ENCODE data around the gene TMED6. TPM values are rescaled to one million over a fixed set of nuclear protein-coding genes. Genes with fewer than 3 reads are reported as not detected.

The TMED6 gene
- total and polyA plus RNA-seq, 2 experiments from 2014 or later = 0.29 TPM; not detected in 1

DNA sequence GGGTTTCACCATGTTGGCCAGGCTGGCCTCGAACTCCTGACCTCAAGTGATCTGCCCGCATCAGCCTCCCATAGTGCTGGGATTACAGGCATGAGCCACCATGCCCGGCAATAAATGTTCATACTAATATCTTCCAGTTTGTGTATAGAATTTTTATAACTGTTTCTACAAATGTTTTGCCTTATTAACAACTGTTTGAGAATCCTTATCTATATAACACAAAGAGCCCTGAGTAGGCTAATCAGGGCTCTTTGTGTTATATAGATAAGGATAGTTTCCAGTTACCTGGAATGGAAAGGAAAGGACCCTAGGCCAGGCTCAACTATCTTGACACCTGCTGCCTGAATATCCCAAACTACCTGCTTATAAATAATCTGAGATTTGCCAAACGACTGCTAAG lies 17.3 kb upstream of the TMED6 start (continued):
- no peak for TF ChIP-seq ZNF114 (CRISPR knock-in tag; IDR thresholded peaks at IDR 0.05)

DNA sequence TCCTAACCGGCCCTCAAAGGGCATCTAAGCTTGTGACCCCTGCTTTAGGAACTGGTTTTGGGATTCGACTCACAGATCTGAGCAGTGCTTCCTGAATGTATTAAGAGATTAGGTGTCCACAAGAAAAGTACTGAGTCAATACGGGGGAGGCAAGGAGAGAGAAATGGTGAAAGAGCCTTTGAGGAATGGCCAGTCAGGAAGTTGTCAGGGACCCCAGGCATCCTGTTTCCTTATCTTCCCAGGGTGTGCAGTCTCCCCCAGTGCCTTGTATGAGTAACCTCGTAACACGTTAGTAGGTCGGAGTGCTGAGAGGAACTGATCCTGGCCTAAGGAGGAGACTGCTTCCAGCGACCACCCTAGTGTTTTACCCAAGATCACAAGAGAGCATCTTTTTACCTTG lies 16.4 kb upstream of the TMED6 start:
- Histone ChIP-seq H3K4me3 (no peak overlapping the region), H3K27ac (ENCODE audit: low read depth) (no peak overlapping the region), H2AFZ (no peak overlapping the region), H4K20me1 (replicated peaks; ENCODE audit: insufficient read depth) (peaks cover 7% of the 10 kb centered on the region), H3K27me3 (ENCODE audit: insufficient read depth) (no peaks in the 10 kb centered on the region), H3K36me3 (ENCODE audit: insufficient read depth) (peaks cover 64% of the 10 kb centered on the region), H3K9me2 (ENCODE audit: insufficient read depth) (no peaks in the 10 kb centered on the region), H3K79me2 (replicated peaks; ENCODE audit: insufficient read depth) (no peaks in the 10 kb centered on the region), H3F3A (replicated peaks; ENCODE audit: low read depth) (0 out of 2 replicates have a peak, but pooled peaks cover 11% of the 10 kb centered on the region), H3K4me2 (no peak overlapping the region), H3K4me1 (ENCODE audit: insufficient read depth) (no peaks in the 10 kb centered on the region)
- Mint-ChIP-seq H3K9me3 (no peaks in the 10 kb centered on the region), H3K36me3 (ENCODE audit: low read depth) (peaks cover 56% of the 10 kb centered on the region), H3K4me1 (no peaks in the 10 kb centered on the region), H3K27ac (no peak overlapping the region), H3K4me3 (no peak overlapping the region), H3K27me3 (ENCODE audit: insufficient read depth, low read depth, poor library complexity) (peaks cover 2% of the 10 kb centered on the region)
- DNase-seq (ENCODE audit: low spot score) = no peak
- ATAC-seq = no peak
- TF ChIP-seq NANOG (IDR thresholded peaks at IDR 0.05; ENCODE audit: borderline replicate concordance) = no peak
- TF ChIP-seq, protein P1, sequence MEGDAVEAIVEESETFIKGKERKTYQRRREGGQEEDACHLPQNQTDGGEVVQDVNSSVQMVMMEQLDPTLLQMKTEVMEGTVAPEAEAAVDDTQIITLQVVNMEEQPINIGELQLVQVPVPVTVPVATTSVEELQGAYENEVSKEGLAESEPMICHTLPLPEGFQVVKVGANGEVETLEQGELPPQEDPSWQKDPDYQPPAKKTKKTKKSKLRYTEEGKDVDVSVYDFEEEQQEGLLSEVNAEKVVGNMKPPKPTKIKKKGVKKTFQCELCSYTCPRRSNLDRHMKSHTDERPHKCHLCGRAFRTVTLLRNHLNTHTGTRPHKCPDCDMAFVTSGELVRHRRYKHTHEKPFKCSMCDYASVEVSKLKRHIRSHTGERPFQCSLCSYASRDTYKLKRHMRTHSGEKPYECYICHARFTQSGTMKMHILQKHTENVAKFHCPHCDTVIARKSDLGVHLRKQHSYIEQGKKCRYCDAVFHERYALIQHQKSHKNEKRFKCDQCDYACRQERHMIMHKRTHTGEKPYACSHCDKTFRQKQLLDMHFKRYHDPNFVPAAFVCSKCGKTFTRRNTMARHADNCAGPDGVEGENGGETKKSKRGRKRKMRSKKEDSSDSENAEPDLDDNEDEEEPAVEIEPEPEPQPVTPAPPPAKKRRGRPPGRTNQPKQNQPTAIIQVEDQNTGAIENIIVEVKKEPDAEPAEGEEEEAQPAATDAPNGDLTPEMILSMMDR (conservative IDR thresholded peaks at IDR 0.05; ENCODE audit: low read depth in 2 of 2) = no peak
- TF ChIP-seq EZH2 (IDR thresholded peaks at IDR 0.05; ENCODE audit: low read depth, unreplicated experiment) = no peak
- TF ChIP-seq JUNB (IDR thresholded peaks at IDR 0.05; ENCODE audit: unreplicated experiment) = no peak
- TF ChIP-seq, protein P2, sequence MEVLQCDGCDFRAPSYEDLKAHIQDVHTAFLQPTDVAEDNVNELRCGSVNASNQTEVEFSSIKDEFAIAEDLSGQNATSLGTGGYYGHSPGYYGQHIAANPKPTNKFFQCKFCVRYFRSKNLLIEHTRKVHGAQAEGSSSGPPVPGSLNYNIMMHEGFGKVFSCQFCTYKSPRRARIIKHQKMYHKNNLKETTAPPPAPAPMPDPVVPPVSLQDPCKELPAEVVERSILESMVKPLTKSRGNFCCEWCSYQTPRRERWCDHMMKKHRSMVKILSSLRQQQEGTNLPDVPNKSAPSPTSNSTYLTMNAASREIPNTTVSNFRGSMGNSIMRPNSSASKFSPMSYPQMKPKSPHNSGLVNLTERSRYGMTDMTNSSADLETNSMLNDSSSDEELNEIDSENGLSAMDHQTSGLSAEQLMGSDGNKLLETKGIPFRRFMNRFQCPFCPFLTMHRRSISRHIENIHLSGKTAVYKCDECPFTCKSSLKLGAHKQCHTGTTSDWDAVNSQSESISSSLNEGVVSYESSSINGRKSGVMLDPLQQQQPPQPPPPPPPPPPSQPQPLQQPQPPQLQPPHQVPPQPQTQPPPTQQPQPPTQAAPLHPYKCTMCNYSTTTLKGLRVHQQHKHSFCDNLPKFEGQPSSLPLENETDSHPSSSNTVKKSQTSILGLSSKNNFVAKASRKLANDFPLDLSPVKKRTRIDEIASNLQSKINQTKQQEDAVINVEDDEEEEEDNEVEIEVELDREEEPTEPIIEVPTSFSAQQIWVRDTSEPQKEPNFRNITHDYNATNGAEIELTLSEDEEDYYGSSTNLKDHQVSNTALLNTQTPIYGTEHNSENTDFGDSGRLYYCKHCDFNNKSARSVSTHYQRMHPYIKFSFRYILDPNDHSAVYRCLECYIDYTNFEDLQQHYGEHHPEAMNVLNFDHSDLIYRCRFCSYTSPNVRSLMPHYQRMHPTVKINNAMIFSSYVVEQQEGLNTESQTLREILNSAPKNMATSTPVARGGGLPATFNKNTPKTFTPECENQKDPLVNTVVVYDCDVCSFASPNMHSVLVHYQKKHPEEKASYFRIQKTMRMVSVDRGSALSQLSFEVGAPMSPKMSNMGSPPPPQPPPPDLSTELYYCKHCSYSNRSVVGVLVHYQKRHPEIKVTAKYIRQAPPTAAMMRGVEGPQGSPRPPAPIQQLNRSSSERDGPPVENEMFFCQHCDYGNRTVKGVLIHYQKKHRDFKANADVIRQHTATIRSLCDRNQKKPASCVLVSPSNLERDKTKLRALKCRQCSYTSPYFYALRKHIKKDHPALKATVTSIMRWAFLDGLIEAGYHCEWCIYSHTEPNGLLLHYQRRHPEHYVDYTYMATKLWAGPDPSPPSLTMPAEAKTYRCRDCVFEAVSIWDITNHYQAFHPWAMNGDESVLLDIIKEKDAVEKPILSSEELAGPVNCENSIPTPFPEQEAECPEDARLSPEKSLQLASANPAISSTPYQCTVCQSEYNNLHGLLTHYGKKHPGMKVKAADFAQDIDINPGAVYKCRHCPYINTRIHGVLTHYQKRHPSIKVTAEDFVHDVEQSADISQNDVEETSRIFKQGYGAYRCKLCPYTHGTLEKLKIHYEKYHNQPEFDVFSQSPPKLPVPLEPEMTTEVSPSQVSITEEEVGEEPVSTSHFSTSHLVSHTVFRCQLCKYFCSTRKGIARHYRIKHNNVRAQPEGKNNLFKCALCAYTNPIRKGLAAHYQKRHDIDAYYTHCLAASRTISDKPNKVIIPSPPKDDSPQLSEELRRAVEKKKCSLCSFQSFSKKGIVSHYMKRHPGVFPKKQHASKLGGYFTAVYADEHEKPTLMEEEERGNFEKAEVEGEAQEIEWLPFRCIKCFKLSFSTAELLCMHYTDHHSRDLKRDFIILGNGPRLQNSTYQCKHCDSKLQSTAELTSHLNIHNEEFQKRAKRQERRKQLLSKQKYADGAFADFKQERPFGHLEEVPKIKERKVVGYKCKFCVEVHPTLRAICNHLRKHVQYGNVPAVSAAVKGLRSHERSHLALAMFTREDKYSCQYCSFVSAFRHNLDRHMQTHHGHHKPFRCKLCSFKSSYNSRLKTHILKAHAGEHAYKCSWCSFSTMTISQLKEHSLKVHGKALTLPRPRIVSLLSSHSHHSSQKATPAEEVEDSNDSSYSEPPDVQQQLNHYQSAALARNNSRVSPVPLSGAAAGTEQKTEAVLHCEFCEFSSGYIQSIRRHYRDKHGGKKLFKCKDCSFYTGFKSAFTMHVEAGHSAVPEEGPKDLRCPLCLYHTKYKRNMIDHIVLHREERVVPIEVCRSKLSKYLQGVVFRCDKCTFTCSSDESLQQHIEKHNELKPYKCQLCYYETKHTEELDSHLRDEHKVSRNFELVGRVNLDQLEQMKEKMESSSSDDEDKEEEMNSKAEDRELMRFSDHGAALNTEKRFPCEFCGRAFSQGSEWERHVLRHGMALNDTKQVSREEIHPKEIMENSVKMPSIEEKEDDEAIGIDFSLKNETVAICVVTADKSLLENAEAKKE (CRISPR knock-in tag; IDR thresholded peaks at IDR 0.05) = no peak
- TF ChIP-seq ZNF114 (CRISPR knock-in tag; IDR thresholded peaks at IDR 0.05) = no peak
- no peak for TF ChIP-seq EZH2phosphoT487 (IDR thresholded peaks at IDR 0.05; ENCODE audit: unreplicated experiment)
- TF ChIP-seq, protein P3, sequence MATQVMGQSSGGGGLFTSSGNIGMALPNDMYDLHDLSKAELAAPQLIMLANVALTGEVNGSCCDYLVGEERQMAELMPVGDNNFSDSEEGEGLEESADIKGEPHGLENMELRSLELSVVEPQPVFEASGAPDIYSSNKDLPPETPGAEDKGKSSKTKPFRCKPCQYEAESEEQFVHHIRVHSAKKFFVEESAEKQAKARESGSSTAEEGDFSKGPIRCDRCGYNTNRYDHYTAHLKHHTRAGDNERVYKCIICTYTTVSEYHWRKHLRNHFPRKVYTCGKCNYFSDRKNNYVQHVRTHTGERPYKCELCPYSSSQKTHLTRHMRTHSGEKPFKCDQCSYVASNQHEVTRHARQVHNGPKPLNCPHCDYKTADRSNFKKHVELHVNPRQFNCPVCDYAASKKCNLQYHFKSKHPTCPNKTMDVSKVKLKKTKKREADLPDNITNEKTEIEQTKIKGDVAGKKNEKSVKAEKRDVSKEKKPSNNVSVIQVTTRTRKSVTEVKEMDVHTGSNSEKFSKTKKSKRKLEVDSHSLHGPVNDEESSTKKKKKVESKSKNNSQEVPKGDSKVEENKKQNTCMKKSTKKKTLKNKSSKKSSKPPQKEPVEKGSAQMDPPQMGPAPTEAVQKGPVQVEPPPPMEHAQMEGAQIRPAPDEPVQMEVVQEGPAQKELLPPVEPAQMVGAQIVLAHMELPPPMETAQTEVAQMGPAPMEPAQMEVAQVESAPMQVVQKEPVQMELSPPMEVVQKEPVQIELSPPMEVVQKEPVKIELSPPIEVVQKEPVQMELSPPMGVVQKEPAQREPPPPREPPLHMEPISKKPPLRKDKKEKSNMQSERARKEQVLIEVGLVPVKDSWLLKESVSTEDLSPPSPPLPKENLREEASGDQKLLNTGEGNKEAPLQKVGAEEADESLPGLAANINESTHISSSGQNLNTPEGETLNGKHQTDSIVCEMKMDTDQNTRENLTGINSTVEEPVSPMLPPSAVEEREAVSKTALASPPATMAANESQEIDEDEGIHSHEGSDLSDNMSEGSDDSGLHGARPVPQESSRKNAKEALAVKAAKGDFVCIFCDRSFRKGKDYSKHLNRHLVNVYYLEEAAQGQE (IDR thresholded peaks at IDR 0.05; ENCODE audit: unreplicated experiment) = no peak
- TF ChIP-seq STAT1 (IDR thresholded peaks at IDR 0.05; ENCODE audit: unreplicated experiment) = no peak
- TF ChIP-seq, protein P4, sequence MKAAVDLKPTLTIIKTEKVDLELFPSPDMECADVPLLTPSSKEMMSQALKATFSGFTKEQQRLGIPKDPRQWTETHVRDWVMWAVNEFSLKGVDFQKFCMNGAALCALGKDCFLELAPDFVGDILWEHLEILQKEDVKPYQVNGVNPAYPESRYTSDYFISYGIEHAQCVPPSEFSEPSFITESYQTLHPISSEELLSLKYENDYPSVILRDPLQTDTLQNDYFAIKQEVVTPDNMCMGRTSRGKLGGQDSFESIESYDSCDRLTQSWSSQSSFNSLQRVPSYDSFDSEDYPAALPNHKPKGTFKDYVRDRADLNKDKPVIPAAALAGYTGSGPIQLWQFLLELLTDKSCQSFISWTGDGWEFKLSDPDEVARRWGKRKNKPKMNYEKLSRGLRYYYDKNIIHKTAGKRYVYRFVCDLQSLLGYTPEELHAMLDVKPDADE (IDR thresholded peaks at IDR 0.05) = no peak
- TF ChIP-seq ZNF331 (CRISPR knock-in tag; IDR thresholded peaks at IDR 0.05; ENCODE audit: low read depth) = no peak

Data from GM23338 (cell line).